GM12878 (cell line): ENCODE results near the gene ADCY2.

Experiments used
- GABPA ChIP-seq: IDR thresholded peaks from 2 replicates; pipeline ENCODE4 v1.6.1; 2014; ENCODE audit warnings: antibody characterized with exemption, low read depth, mild to moderate bottlenecking, inconsistent platforms
- MAX ChIP-seq: IDR thresholded peaks from 2 replicates; pipeline ENCODE4 v1.6.1; 2012; ENCODE audit warnings: low read depth, low read length, improper control_type of control experiment
- POLR2A ChIP-seq: IDR thresholded peaks from 2 replicates; pipeline ENCODE4 v1.6.1; 2011; ENCODE audit warnings: low read depth, mild to moderate bottlenecking, low read length
- RAD21 ChIP-seq: IDR thresholded peaks from 2 replicates; pipeline ENCODE4 v1.6.1; 2011; ENCODE audit warnings: mild to moderate bottlenecking, low read depth, low read length, moderate library complexity; ENCODE audit not compliant: insufficient read depth
- REST ChIP-seq: IDR thresholded peaks from 2 replicates; pipeline ENCODE4 v1.6.1; 2012; ENCODE audit warnings: mild to moderate bottlenecking, low read depth, low read length
- SMC3 ChIP-seq: IDR thresholded peaks from 2 replicates; pipeline ENCODE4 v1.6.1; 2011; ENCODE audit warnings: low read length, improper control_type of control experiment, borderline replicate concordance
- SPI1 ChIP-seq: IDR thresholded peaks from 2 replicates; pipeline ENCODE4 v1.6.1; 2011; ENCODE audit warnings: low read depth, mild to moderate bottlenecking, low read length, moderate library complexity, borderline replicate concordance; ENCODE audit not compliant: insufficient read depth
- ZNF217 ChIP-seq: fragments of 450-650 bp; IDR thresholded peaks from 2 replicates; pipeline ENCODE4 v1.6.1; 2017; ENCODE audit warnings: antibody characterized with exemption, mild to moderate bottlenecking
- TF ChIP-seq, protein P1 (sequence below): fragments of 150-350 bp; IDR thresholded peaks from 2 replicates; pipeline ENCODE4 v1.6.1; 2016; ENCODE audit warnings: low read depth, low read length
- TF ChIP-seq, protein P2 (sequence below), 3 experiments: IDR thresholded peaks in 2 of 3; conservative IDR thresholded peaks in 1 of 3; 2 replicates each; pipeline ENCODE4 v1.5.1; 2011; ENCODE audit warnings: low read depth in 3 of 3, low read length in 3 of 3, mild to moderate bottlenecking in 3 of 3, control low read depth in 2 of 3, moderate library complexity in 2 of 3, inconsistent platforms in 1 of 3, mixed read lengths in 1 of 3; ENCODE audit not compliant: control insufficient read depth in 2 of 3, insufficient read depth in 1 of 3; ENCODE audit errors: extremely low read depth in 1 of 3

- TF ChIP-seq SPI1 (no peak), POLR2A (no peak), SMC3 (no peak), GABPA (no peak), MAX (no peak), REST (no peak), ZNF217 (no peak), RAD21 (no peak)
- TF ChIP-seq, protein P1, sequence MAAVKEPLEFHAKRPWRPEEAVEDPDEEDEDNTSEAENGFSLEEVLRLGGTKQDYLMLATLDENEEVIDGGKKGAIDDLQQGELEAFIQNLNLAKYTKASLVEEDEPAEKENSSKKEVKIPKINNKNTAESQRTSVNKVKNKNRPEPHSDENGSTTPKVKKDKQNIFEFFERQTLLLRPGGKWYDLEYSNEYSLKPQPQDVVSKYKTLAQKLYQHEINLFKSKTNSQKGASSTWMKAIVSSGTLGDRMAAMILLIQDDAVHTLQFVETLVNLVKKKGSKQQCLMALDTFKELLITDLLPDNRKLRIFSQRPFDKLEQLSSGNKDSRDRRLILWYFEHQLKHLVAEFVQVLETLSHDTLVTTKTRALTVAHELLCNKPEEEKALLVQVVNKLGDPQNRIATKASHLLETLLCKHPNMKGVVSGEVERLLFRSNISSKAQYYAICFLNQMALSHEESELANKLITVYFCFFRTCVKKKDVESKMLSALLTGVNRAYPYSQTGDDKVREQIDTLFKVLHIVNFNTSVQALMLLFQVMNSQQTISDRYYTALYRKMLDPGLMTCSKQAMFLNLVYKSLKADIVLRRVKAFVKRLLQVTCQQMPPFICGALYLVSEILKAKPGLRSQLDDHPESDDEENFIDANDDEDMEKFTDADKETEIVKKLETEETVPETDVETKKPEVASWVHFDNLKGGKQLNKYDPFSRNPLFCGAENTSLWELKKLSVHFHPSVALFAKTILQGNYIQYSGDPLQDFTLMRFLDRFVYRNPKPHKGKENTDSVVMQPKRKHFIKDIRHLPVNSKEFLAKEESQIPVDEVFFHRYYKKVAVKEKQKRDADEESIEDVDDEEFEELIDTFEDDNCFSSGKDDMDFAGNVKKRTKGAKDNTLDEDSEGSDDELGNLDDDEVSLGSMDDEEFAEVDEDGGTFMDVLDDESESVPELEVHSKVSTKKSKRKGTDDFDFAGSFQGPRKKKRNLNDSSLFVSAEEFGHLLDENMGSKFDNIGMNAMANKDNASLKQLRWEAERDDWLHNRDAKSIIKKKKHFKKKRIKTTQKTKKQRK = no peak
- TF ChIP-seq, protein P2, sequence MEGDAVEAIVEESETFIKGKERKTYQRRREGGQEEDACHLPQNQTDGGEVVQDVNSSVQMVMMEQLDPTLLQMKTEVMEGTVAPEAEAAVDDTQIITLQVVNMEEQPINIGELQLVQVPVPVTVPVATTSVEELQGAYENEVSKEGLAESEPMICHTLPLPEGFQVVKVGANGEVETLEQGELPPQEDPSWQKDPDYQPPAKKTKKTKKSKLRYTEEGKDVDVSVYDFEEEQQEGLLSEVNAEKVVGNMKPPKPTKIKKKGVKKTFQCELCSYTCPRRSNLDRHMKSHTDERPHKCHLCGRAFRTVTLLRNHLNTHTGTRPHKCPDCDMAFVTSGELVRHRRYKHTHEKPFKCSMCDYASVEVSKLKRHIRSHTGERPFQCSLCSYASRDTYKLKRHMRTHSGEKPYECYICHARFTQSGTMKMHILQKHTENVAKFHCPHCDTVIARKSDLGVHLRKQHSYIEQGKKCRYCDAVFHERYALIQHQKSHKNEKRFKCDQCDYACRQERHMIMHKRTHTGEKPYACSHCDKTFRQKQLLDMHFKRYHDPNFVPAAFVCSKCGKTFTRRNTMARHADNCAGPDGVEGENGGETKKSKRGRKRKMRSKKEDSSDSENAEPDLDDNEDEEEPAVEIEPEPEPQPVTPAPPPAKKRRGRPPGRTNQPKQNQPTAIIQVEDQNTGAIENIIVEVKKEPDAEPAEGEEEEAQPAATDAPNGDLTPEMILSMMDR (IDR thresholded peaks at IDR 0.05 in 2 of 3, conservative IDR thresholded peaks at IDR 0.05 in 1 of 3; ENCODE audit: control insufficient read depth in 2 of 3, extremely low read depth in 1 of 3, insufficient read depth in 1 of 3, low read depth in 3 of 3, low read length in 3 of 3) = no peak
Measured at GRCh38 chr5:7772141-7772540, 376.2 kb downstream of the ADCY2 start.
